ENCODE results near the gene DZIP3.

DZIP3 gene

DNA sequence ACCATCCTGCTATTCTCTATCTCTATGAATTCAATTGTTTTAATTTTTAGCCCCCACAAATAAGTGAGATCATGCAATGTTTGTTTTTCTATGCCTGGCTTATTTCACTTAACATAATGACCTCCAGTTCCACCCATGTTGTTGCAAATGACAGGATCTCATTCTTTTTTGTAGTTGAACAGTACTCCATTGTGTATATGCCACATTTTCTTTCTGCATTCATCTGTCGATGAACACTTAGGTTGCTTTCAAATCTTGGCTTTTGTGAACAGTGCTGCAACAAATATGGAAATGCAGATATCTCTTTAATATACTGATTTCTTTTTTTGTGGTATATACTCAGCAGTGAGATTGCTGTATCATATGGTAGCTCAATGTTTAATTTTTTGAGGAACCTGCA lies 108.9 kb downstream of the DZIP3 start:
- DNase-seq, result no peak

DNA sequence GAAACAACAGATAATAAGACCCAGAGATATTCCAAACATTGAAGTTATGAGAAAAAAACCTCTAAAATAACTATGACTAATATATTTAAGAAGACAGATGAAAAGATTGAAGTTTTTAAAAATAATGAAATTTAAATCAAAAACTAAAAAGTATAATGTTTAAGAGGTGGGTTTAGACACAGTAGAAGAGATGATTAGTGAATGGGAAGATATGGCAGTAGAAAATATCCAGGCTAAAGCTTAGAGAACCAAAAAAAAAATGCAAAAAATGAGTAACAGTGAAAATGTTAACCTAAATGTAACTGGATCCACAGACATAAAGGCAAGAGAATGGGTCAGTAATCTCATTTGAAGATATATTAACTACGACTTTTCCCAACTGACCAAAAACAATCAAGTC lies 115.5 kb downstream of the DZIP3 start:
- no peak for DNase-seq

DNA sequence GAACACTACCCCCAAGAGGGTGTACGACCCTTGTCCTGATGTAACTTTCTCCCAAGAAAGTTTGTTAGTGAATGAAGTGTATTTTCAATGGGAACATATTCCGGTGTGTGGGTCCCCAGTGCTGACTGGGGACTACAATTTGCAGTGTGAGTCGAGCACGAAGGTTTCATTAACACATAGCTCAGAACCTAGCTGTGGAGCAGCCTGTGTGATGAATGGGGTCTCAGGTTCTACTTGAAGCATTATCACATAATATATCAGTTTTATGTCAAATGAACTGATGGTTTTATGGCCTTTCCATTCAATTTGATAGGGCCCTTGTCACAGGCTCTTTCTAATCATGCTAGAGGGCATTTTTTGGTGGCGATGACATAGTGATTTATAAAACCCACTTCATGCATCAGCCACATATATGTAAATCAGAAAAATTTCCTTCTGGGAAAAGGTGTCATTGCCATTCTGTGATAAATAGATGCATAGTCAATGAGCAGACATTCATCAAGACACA lies 123.5 kb downstream of the DZIP3 start:
- DNase-seq, result no peak

DNA sequence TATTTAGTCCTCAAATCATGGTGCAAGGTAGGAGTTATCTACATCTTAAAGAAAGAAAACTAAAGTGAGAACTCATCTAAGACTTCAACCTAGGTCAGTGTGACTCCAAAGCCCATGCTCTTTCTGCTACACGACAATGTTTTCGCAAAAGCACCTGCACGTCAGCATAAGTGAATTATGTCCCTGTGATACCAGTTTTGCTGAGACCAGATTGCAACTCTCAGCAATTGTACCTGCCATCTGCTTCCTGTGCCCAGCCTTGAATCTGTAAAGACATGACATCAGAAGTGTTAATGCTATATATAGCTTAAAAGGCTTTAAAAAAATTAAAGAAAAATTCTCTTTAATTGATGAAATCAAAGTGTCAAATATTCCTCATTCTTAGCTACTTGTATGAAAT lies 124.3 kb downstream of the DZIP3 start:
- DNase-seq, result no peak

DNA sequence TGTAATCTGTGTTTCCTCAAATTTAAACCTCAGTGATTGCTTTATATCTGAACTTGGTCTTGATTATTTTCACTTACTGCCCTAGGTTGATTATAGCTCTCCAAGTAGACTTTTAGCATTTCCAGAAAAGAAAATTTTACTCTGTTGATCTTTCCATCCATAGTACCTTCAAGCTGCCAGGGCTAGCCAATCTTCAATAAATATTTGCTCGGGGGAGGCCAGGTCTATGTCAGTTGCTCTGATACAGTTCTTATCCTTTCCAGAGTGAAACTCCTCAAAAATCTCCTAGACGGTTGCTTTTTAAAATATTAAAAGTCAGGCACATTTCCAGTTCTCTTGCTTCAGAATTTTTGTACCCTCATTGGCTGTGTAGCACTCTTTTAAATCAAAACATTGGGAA lies 128.9 kb downstream of the DZIP3 start:
- no peak for DNase-seq

DNA sequence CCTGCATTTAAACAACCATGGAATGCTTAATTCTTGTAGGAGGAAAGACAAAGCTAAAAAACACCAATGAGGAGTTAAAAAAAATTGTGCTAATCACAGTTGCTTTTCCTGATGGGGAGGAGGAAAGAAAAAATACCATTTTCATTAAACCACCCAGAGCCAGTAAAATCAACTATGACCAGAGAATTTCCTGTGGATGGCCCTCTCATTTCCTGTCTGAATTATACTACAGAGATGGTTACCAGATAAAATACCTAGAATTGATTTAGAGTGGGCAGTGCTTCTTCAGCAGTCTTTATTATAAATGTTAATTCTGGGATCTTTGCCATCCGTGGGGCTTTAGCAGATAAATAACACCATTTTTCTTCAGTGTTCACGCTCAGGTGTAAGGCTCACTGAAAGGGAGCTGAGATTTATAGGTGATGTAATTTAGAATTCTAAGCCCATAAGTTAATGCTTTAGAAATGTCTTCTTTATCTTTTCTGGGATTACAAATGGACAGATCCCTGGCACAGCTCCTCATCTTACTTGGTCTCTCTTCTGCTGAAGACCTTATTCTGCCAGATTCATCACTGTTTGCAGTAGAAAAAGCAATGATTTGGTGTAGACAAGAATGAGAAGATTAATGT lies 129.8 kb downstream of the DZIP3 start:
- no peak for DNase-seq

DNA sequence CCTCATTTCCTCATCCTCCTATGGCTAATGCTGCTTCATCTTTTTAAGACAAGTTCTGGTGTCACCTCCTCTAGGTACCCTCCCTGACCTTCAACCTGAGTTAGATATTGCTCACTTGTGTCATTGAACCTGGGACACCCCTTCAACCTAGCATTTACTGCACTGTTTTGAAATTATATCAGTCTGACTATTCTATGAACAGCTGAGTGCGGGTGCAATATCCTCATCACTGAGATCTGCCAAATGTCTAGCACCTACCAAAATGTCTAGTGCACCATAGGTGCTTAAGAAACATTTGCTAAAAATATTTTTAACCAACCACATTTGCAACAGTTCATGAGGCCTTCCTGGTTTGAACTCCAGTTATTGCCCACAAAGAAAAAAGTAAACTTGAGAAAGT lies 133.2 kb downstream of the DZIP3 start:
- DNase-seq, result no peak

DNA sequence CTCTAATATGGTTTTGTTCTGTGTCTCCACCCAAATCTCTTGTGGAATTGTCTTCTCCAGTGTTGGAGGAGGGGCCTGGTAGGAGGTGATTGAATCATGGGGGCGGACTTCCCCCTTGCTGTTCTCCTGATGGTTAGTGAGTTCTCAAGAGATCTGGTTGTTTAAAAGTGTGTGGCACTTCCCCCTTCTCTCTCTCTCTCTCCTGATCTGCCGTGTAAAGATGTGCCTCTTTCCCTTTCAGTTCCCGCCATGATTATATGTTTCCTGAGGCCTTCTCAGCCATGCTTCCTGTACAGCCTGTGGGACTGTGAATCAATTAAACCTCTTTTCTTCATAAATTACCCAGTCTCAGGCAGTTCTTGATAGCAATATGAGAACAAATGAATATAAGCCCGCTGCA lies 134.6 kb downstream of the DZIP3 start:
- DNase-seq, result no peak

DNA sequence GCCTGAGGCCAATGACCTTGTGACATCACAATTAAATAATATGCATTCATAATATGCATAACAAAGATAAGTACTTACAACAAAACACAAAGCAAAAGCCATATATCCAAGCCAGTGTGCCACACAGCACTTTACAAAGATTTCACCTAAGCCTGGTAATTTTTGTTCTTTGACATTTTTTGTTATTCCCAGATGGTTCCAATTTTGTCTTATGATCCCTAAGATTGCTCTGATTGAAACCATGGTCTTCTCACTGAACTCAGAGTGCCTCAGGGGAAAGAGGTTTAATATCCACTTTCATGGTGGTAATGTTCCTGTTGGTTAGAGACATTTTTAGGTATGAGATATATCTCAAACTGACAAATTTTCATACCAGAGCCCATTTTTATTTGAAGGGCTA lies 138.6 kb downstream of the DZIP3 start:
- no peak for DNase-seq

DNA sequence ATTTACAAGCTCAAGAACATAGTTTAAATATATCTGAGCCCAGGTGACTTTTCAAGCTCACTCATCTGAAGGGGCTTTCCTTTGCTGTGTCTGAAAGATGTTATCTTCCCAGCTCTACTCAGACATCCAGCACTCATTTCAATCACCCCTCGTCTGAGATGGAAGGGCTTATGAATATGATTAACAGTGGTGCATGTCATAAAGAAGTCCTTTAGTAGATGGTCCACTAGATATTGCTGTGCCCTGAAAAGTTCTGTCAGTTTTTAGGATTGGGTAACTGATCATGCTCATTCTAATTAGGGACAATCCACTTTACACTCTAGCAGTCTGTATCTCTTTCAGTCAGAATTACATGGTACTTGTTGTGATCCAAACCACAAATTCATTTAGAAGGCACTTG lies 139.4 kb downstream of the DZIP3 start:
- no peak for DNase-seq

DNA sequence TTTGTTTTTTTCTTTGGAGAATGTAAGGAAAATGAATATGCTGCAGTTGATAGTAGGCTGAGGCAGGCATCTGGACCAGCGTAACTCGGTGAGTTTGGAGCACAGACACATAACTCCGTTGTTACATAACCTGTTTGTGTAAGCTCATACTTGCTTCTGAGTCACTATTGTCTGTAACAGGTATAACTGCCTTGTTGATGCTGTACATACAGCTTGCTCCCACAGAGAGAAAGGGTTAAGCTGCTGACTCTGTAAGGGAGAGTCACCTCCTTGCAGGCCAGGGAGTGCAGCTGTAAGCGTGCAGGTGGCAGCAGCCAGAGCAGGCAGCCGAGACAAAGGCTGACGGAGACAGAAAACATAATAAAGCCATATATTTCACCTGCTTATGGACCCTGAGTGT lies 147.3 kb downstream of the DZIP3 start:
- no peak for DNase-seq

DNA sequence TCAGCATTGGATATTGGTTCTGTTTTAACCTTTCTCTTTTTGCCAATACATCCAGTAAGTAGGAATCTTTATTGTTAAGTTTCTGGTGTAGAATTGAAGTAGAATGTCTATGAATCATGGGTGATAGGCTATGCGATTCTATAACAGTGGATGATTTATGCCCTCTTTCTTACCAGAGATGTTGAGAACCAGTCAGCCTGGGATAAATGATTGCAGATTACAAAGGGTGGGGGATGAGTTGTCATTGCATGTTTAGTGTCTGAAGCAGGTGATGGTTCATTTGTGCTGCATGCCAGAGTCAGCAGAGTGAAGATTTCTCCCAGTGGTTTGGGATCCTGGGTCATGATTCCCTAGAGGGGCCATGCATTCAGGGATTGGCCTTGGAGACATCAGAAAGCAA lies 153.4 kb downstream of the DZIP3 start:
- DNase-seq, result no peak

All from DMS 273 treated with DMSO at 0.1 percent for 48 hours (cell line).